Activated CD4-positive, CD25-positive, alpha-beta regulatory T cell treated with anti-CD3 and anti-CD28 coated beads, Interleukin-2, amount 50 U/mL, for 24 hours (primary cell): ENCODE measurements around the gene SLC25A13.
"Not testable (repeated sequence)": the region's sequence is repeated elsewhere in the genome, so short reads cannot be mapped to it uniquely, and the experiment has no call there.

Source experiments
- ATAC-seq, 2 donors: fragments of 150-1000 bp; cut with Tn5 transposase; one replicate each; pipeline ENCODE4 v1.10.0; 2021; ENCODE audit warnings: mild to moderate bottlenecking in 1 of 2, moderate library complexity in 1 of 2

Gene SLC25A13

GRCh38 chr7:96297876-96298275 is 24.0 kb downstream of the SLC25A13 start:
- no peak for ATAC-seq

- ATAC-seq: not testable (repeated sequence)
Observed at GRCh38 chr7:96297446-96297845, 24.5 kb downstream of the SLC25A13 start.

DNA sequence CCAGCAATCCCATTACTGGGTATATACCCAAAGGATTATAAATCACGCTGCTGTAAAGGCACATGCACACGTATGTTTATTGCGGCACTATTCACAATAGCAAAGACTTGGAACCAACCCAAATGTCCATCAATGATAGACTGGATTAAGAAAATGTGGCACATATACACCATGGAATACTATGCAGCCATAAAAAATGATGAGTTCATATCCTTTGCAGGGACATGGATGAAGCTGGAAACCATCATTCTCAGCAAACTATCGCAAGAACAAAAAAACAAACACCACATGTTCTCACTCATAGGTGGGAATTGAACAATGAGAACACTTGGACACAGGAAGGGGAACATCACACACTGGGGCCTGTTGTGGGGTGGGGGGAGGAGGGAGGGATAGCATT is 28.0 kb downstream of the SLC25A13 start:
- ATAC-seq: not testable (repeated sequence)

DNA sequence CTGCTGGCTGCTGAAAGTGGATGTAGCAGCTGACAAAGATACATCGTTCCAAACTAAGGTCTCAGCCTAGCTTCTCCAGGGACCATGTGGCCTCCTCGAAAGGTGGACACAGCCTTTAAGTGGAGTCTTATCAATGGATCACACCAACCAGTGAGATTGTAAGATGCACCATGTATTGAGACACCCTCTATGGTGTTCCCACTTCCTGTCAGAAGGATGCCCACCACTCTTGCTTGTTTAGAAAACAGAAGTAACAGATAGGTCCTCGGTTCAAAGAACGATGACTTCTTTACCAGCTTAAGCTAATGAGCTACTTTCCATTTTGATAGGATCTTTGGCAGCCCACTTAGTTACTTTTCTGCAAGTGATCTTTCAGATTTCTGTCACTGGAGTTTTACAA is 34.3 kb downstream of the SLC25A13 start:
- ATAC-seq: no peak

DNA sequence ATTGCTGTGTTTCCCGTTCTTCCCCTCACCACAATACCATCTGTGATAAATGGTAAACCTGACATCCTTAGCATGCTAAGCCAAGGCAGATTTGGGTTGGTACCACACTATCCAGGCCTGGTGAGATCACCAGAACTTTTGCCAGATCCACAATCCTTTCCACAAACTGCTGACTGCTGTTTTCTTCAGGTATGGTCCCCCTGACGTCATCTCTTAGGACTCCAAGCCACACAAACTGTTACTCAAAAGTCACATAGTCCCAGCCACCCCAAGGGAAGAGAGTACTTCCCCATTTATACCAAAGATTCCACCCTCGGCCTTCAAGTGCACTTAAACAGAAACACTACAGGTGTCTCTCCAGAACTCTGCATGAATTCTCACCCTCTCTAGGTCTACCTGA is 34.8 kb downstream of the SLC25A13 start:
- no peak for ATAC-seq

- peak; percentile 53 to 56 for ATAC-seq
Observed at GRCh38 chr7:96285579-96285978, 36.3 kb downstream of the SLC25A13 start.

GRCh38 chr7:96284835-96285234 is 37.1 kb downstream of the SLC25A13 start:
- peak; percentile 78 to 84 for ATAC-seq

DNA sequence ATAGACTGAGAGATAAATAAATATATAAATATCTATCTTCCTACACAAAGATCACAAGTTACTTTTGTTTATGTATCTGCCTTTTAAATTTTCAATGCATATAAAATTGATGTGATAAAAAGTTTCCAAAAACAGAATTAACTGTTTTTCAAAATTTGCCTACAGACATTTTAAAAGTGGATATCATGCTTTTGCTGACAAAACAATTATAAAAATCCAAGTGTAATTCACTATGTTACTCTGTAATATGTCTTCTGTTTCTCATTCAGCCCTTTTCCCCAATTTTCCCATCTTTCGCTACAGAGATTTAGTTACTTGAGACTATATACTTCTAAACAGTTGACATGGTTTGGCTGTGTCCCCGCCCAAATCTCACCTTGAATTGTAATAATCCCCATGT is 37.7 kb downstream of the SLC25A13 start:
- ATAC-seq: no peak

GRCh38 chr7:96282835-96283234 is 39.1 kb downstream of the SLC25A13 start:
- no peak for ATAC-seq

DNA sequence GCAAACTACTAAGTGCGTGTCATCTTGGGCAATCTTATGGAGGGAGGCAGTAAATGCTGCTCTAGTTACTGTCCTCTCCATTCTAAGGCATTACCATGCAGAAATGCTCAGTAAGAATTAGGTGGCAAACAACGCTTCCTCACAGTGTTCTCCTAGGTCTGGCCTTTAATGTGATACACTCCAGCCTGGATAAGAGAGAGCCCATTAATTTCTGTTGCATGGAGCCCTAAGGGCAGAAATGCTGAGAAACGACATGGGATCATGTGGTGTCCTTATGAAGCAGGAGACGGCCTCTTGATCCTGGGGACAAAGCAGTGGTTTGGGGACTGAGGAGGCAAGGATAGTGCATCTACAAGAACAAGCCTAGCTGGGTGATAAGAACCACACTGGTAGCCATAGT is 44.0 kb downstream of the SLC25A13 start:
- no peak for ATAC-seq

GRCh38 chr7:96276019-96276418 is 45.9 kb downstream of the SLC25A13 start:
- ATAC-seq: no peak

DNA sequence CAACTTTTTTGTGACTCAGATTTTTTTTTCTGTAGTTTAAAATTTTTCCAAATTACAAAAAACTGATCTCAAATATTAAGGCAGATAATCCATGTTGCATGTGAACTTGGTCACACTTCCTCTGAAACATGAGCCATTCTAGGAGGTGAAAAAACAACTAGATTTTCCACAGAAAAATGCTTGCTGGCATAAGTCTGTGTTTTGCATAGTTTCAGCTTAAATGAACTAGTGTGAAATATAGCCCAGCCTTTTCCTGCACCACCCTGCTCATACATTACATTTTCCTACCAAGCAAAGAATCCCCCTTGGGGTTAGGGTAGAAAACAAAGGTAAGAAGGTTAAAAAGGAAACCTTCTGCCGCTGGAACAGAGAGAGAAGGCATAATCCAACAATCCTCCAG is 48.2 kb downstream of the SLC25A13 start:
- no peak for ATAC-seq

- no peak for ATAC-seq
Observed at GRCh38 chr7:96269246-96269994, 52.5 kb downstream of the SLC25A13 start.

GRCh38 chr7:96266580-96266979 is 55.3 kb downstream of the SLC25A13 start:
- ATAC-seq: no peak

DNA sequence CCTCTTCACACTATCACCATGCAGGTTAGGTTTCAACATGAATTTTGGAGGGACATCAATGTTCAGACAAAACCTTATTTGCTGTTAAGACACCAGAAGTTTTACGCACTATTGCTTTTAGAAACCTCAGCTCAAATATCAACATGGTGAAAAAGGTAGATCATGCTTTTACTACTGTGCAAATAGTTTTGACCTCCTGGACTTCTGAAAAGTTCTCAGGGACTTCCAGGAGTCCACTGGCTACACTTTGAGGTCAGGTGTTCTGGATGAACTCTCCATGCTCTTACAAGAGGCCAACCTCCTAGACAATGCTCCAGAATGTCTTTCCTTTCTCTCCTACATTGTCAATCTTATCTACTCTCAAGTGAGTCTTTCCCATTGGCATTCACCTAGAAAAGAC is 55.9 kb downstream of the SLC25A13 start:
- ATAC-seq: no peak

DNA sequence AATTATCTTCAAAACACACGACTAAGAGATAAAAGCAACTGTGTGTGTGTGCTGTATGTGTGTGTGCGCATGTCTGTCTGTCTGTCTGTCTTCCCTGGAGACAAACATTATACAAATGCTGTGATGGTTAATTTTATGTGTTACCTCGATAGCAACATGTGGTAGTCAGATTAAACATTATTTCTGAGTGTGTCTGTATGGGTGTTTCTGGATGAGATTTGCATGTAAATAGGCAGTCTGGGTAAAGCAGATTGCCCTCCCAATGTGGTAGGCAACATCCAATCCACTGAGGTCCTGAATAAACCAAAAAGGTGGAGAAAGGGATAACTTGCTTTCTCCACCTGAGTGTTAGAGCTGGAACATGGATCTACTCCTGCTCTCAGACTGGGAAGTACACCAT is 67.9 kb downstream of the SLC25A13 start:
- ATAC-seq: no peak

DNA sequence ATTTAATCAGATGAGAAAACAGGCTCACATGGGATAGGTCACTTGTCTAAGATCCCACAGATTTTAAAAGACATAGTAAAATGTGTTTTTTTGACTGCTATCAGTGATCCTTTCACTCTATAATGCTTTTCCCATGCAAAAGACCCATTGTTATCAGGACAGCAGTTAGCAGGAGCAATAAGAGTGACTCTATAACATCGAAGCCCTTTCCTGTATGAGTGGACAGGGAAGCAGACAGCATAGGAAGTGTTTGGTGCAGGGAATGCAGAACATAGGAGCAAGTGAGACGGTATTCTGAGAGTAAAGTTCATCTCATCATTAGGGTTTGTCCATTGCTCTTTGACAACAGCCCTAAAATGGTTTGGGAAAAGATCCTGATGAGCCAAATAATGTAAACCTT is 68.5 kb downstream of the SLC25A13 start:
- no peak for ATAC-seq

- ATAC-seq: no peak
Observed at GRCh38 chr7:96250776-96251361, 71.0 kb downstream of the SLC25A13 start.

GRCh38 chr7:96248405-96248804 is 73.5 kb downstream of the SLC25A13 start:
- no peak for ATAC-seq

DNA sequence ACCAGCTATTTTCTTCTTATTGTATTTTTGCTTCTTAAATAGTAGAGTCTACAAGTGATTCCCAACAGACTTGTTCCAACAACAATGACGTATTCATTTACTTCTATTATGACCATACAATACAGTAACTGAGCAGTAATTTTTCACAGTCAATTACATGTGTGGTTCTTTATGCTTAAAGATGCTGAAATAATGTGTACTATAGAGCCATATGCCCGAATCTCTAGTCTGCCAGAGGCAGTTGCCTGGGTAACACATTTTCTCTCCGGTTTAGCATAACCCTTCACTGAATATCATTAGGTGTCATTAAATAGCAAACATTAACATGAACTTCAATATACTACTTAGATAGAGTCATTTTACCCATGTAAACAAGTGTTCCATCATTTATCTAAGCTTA is 75.0 kb downstream of the SLC25A13 start:
- ATAC-seq: no peak

- no peak for ATAC-seq
Observed at GRCh38 chr7:96244992-96245292, 77.0 kb downstream of the SLC25A13 start.

DNA sequence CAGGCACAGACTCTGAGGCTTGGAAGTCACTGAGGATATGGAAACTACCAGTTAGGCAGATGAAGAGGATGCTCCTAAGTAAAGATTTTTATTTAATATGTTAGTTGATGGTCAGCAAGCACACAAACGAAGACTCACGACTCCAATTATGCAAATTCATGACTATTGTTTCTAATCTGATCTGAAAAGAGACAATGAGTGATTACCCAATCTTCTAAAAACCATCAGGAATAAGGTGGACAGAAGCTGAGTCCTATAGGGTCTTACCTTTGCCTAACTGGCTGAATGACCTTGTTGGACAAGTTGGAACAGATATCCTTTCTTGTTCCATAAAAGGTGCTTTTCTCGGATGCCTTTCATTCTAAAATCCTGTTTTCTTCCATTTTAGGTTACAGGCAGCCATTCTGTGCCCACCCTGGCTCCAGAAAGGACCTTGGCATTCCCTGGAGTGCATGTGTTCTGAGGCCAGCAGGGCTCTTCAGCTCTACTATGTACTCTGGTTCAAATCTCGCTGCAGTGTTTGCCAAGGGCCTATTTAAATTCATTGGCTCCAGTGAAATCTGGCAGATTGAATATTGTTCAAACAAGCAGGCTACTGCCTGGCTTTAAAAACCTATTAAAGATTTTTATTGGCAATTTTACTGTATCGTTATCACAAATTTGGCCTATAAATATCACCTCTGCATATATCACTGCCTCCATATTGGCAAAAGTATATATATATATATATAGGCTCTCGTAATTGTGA is 77.5 kb downstream of the SLC25A13 start:
- no peak for ATAC-seq

- ATAC-seq: no peak
Observed at GRCh38 chr7:96243241-96243640, 78.7 kb downstream of the SLC25A13 start.

- ATAC-seq: no peak
Observed at GRCh38 chr7:96241855-96242254, 80.0 kb downstream of the SLC25A13 start.
